Measurements from ENCODE around the gene RTL5.

RTL5 gene

DNA sequence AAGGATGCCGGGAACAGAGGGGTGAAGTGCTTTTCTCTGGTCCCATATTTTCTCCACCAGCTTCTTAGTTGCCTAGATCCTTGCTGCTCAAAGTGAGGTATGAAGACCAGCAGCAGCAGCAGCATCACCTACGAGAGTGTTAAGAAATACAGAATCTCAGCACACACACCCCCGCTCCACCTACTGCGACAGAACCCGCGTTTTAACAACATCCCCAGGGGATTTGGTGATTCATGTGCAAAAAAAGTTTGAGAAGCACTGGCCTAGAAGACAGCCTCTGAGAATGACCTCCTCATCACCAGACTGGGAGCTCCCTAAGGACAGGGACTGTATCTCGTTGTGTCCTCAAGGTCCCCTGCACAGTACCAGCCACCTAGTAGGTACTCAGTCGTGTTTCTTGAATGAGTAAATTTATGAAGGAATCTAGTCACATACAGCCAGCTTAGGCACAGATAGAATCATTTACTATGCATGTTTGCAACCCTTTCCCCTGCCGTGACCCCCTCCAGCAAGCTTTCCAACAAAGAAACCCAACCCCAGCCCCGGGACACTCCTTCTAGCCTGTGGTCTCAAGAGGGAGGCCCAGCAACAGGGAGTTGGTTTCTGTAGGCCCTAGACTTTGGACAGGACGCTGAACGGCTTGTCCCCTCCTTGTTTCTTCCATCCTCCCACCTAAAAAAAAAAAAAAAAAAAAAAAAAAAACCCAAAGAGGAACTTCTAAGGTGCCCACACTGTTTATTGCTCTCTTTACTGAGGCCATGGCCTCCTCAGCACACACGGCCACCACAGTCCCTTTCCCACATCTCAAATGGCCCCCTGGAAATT lies 21.5 kb downstream of the RTL5 start:
- DNase-seq (ENCODE audit: low spot score) (no peak), FAIRE-seq (no peak)

DNA sequence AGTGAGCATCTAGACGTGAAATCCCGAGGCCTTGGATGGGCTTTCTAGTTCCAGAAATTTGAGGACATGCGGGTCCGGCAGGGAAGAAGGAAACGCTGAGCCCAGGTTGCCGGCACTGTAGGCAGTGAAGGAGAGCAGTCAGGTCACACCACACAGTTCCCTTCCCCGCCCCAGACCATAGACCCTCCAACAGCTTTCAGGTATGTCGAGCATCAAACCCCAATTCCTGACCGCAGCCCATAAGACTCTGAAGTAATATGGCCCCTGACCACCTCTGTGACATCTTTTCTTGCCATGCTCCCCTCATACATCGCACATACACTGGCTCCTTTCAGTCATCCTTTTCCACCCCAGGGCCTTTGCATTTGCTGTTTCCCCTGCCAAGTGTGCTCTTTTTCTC lies 23.0 kb downstream of the RTL5 start:
- DNase-seq (ENCODE audit: low spot score) (no peak), FAIRE-seq (no peak)

DNA sequence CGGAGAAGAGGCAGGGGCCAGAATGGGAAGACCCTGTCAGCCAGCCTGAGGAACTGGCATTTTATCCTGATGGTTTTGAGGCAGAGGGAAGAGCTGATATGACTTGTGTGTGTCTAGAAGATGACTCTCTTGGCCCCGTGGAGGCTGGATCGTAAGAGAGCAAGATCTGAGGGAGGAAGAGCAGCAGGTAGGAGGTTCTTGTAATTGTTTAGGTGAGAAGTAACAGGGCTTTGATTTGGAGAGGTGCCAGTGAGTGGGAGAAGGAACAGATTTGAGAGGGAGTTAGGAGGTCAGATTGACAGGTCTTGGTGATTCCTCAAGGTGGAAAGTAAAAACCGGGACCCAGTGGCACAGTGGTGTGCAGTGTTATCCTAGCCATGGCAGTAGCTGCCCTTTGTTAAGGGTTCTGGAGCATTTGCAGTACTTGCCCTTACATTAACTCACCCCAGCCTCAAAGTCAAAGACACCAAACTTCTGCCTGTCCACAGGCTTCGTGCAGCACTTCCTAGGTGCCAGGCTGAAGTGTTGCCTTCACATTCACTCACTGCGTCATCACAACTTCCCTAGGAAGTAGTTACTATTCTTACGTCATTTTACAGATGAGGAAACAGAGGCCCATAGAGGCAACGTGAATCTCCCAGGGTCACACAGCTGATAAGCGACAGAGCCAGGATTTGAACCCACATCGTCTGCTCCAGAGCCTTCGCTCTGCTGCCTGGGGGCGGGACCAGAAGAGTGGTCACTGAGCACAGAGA lies 23.7 kb downstream of the RTL5 start:
- DNase-seq (ENCODE audit: low spot score) (no peak), FAIRE-seq (no peak)

DNA sequence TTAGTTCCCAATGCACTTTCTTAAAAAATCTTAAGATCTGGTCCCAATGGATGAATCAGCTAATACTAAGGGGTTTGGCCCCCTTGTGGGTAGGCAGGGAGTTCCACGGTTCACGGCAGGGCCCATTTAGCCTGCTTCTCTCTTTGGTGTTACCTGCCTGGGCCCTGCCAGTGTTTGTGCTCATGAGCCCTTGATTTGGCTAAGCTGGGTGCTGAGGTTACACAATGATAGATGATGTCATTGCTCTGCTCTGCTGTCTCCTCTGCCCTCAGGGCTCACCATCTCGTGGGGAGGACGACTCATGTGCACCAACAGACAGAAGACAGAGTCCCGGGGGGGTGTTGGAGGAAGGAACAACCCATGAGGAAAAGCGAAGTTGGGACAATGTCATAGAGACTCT lies 24.4 kb downstream of the RTL5 start:
- DNase-seq (ENCODE audit: low spot score) = no peak
- FAIRE-seq = no peak

DNA sequence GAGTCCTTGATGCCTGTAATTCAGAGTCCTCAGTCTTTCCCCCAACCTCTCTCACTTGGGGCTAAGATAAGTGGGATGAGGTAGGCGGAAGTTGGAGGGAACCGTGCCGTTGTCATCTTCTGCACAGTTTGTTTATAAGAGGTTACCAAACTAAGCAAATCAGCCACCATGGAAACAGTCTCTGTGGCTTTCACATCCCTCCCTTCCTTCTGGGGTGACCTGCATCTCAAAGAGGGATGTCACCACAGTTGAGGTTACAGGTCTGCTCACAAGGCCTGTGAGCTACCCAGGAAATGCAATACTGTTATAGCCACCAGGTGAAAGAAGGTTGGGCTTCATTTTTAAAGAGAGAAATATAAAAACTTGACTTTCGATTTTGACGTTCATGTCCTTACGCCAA lies 26.3 kb downstream of the RTL5 start:
- FAIRE-seq = no peak
- no peak for DNase-seq (ENCODE audit: low spot score)

DNA sequence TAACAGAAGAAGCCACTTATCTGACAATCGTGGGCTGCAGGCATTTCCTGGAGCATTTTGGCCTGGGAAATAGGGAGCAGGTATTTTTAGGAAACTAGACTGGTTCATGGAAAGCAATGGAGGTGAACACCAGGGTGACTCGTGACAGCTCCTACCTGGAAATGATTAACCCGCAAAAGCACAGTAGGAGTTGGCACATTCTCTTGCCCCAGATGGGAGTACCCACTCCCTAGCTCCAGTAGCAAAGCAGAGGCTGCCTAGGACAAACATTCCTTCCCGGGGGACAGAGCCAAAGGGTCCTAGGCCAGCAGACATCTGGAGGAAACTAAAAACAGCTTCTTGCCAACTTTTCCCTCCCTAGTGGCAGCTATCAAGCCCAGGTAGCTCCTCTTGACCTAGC lies 29.0 kb downstream of the RTL5 start:
- DNase-seq (ENCODE audit: low spot score) = no peak
- FAIRE-seq = no peak

DNA sequence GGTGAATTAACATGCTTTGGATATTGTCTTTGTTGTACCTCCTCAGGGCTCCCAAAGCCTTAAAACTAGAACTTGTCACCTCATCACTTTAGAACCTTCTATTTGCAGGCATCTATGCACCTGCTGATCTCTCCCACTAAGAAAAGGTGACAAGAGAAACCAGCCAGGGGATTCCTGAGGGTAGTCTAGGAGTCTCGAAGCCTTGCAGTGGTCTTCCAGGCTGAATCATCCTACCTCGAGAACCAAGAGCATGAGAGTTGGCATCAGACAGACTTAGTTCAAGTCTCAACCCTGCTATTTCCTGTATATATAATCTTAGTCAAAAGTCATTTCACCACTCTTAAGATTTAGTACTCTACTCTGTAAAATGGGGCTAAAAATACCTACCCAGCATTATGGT lies 29.6 kb downstream of the RTL5 start:
- DNase-seq (ENCODE audit: low spot score) = no peak
- no peak for FAIRE-seq

DNA sequence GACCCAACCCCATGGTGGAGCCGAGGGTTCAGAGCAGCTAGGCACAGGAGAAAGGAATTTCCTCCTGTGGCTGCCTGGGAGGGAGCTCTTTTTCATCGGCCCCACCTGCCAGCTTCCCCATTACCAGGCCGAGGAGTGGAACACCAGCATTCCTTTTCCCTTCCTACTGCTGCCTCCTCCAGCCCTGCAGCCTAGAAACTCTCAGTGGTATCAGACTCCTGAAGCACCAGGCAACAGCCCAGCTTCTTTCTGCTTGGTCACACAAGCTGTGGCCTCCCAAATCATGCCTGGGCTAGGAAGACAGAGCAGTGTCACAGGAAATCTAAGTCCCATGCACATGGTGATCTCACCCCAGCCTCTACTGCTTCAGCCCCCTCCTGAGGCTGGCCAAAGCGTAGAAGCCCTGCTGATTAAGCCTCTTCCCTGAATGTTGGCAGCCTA lies 30.1 kb downstream of the RTL5 start:
- no peak for FAIRE-seq
- DNase-seq (ENCODE audit: low spot score) = no peak

DNA sequence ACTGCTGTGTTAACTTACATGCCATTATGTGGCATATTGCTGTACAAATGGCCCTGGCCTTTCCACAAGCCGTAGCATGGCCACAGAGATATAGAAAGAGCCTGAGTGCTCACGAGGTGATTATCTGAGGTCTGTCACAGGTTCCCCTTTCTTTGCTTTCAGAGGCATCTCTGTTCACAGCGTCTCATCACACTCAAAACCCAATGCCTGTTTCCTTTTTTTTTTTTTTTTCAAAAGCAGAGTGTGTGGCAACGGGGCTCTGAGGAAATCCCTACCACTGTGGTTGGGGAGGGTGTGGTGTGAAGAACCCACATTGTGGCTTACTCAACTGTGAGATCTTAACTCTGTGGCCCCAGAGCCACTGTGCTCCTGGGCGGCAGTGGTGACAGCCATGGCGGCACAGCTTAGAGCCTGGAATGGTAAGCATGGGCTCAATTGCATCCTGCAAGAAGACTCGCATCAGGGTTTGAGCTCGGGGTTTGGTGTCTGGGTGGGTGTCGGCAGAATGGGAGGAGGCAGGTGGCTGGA lies 30.8 kb downstream of the RTL5 start:
- DNase-seq (ENCODE audit: low spot score) (no peak), FAIRE-seq (no peak)

DNA sequence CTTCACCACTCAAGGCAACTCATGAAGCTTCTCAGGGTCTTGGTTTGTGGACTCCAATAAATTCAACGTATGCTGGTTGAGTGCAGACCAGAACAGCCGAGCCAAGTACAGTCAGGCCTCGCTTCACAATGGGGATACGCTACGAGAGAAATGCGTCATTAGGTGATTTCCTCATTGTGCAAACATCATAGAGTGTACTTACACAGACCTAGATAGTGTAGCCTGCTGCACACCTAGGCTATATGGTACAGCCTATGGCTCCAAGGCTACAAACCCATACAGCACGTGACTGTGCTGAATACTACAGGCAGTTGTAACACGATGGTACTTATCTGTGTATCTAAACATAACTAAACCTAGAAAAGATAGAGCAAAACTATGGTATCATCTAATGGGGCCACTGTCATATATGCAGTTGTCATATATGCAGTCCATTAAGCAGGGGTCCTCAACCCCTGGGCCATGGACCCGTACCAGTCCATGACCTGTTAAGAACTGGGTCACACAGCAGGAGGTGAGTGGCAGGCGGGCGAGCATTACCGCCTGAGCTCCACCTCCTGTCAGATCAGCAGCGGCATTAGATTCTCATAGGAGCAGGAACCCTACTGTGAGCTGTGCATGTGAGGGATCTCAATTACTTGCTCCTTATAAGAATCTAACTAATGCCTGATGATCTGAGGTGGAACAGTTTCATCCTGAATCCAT lies 31.5 kb downstream of the RTL5 start:
- DNase-seq (ENCODE audit: low spot score) (no peak), FAIRE-seq (no peak)

DNA sequence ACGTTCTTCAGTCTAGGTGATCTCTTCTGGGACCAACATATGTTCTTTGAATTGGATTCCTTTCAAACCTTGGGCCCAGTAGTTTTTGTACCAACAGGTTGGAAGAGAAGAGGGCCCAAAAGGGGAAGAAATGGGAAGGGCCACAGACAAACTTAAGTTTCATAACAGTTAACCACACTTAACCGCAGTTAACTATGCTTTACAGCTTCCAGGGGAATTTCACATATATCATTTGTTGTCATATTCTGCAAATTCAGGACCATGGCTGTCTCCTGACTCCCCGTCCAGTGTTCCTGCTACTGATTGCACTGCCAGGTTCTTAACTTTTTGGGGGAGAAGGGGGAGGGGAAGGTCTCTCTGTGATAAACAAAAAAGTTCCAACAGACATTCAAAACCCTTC lies 34.6 kb downstream of the RTL5 start:
- no peak for FAIRE-seq
- no peak for DNase-seq (ENCODE audit: low spot score)

DNA sequence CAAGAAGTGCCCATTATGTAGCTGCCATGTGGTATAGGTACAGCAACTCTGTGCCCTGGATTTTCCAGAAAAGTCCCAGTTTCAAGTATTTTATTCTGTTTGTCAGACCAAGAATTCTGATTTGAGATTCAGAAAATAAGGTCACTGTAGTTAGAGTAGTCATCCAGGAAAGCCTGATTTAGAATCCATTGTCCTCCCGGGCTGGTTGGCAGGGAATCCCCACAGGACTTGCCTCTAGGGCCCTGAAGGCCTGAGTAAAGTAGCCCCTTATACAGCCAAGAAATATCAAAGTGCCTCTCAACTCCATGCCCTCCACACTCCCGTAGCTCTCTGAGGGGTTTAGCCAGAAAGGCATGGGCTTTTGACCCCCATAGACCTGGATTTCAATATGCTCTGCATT lies 36.3 kb downstream of the RTL5 start:
- DNase-seq (ENCODE audit: low spot score) = no peak
- no peak for FAIRE-seq

DNA sequence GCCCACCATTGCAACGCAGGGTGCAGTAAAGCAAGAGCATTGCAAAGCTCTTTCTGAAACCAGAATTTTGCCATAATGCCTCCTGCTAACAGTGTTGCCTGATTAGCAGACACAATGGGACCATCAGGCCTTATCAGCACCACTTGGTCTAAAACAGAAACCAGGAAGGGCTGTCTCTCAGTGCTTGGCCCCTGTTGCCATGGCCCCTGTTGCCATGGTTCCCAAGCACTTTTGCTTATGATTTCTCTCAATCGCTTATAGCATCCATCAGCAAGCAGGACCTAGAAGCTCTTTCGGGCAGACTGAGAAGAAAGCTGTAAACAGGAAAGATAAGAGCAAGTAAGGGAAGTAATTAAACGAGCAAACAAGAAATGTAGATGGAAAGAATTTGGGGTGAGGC lies 36.8 kb downstream of the RTL5 start:
- no peak for FAIRE-seq
- DNase-seq (ENCODE audit: low spot score) = no peak

DNA sequence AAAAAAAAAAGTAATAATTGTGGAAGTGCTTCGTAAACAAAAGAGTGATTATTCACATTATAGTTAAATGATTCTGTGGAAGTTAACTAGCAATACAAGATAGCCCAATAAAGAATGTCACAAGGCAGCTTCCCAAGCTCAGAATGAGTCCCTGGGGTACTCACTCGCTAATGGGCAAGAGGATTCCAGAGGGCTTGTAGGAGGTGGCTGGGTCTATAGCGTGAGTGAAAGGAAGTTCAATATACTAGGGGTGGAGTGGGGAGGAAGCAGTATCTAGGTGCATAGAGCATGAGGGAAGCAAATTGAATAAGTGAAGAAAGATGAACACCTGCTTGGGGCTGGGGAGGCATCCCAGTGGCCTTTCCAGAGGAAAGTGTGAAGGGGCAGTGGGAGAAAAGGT lies 42.5 kb downstream of the RTL5 start:
- DNase-seq (ENCODE audit: low spot score) = no peak
- FAIRE-seq = no peak

DNA sequence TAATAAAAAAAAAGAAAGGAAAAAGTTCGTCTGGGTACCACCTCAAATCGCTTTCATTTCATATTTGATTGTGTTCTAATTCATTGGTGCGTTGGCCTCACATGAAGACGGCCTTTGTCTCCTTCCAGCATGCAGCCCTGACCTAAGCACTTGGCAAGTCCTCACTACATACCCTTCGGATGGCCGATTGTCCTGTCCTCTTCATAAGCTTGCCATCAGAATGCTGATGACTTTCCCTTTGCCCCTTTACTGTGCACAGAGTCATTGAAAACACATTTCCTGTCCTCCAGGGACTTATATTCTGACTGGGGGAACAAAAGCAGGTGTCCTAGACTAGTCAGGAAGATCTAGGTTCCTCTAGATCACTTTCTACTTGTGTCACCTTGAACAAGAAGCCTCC lies 43.0 kb downstream of the RTL5 start:
- no peak for DNase-seq (ENCODE audit: low spot score)
- FAIRE-seq = no peak

DNA sequence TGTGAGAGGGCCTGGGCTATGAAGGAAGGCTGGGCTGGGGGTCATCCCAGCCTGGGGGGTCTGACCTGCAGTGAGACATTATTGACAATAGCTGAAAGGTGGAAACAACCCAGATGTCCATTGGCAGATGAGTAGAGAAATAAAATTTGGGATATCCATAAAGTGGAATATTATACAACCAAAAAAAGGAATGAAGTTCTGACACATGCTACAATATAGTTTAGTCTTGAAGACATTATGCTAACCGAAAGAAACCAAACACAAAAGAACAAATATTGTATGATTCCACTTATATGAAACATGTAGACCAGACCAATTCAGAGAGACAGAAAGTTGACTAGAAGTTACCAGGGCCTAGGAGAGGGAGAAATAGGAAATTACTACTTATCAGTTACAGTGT lies 44.7 kb downstream of the RTL5 start:
- no peak for DNase-seq (ENCODE audit: low spot score)
- no peak for FAIRE-seq

DNA sequence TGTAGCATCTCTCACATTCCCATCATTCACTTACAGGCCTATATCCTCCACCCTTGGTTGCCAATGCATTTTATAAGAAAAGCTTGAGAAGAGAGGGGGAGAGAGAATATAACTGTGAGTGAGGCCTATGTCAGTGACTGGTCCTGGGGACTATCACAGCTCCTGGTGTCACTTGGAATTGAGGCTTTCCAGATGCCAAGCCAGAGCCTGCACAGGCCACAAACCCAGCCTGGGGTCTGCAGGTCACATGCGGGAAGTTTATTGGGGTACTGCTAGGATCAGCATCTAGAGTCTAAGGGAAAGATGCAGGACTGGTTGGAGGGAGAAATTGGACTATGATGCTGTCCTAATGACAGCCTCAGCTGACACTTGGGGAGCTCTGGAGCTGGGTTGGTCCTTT lies 47.6 kb downstream of the RTL5 start:
- DNase-seq (ENCODE audit: low spot score) (no peak), FAIRE-seq (no peak)

DNA sequence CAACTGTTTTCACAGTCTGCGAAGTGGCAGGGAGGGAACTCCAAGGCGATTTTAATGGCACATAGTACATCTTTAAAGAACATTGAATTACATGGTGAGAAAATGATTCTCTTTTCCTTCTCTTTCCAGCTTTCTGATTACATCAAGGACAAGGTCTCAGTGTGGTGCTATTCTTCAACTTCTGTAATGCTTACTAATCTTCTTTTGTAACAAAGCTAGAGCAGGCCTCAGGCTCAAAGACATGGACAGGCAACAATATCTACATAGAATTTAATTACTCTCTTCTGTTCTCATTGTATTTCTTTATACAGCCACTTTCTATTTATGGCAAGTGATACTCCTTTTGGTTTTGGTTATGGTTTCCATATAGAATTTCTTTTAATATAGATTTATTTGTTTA lies 48.4 kb downstream of the RTL5 start:
- DNase-seq (ENCODE audit: low spot score) = no peak
- FAIRE-seq = no peak

DNA sequence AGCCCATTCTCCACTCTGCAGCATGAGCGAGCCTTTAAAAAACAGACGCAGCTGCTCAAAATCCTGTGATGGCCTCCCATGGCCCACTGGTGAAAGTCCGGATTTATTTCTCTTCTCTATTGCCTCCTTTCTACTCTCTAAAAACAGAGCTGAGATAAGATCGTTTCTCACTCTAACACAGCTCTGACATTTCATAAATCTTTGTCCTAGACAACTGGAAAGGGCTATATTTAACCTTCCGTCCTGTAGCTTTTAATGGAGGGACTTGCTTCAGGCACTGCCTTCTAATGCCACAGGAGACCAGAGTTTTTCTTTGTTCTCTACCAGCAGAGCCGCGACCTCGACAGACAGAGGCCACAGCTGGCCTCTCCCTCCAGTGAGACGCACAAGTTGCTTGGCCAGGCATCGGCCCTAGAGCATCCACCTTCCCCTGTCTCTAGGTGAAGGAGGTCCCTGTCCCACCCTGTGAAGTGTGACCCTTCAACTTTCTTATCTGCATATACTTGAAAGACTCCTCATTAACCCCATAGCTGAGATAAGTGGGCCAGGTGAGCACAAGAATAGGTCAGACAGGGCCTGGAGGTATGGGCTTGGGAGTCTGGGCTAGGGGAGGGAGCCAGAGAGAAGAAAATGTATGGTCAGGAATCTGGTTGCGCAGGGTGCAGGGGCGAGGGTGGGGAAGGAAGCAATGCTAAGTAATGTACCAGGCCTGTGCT lies 50.0 kb downstream of the RTL5 start:
- DNase-seq (ENCODE audit: low spot score) (no peak), FAIRE-seq (no peak)

DNA sequence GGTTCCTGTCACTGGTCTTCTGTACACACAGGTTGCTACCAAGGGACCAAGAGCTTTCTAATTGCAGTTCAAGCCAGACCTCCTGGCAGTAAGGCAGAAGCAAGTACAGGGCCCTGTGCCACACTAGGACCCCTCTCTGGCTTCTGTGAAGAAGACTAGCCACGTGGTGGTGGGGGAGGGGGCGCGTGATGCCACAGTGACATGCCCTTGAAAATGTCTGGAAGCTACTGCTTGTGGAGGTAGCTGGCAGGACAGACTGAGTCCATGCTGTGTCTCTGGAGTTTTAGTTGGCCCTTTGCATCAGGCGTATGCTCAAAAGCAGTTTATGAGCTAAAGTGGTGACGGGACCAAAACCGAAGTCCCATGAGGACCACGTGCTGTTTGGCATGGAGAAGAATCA lies 50.9 kb downstream of the RTL5 start:
- DNase-seq (ENCODE audit: low spot score) (no peak), FAIRE-seq (no peak)

DNA sequence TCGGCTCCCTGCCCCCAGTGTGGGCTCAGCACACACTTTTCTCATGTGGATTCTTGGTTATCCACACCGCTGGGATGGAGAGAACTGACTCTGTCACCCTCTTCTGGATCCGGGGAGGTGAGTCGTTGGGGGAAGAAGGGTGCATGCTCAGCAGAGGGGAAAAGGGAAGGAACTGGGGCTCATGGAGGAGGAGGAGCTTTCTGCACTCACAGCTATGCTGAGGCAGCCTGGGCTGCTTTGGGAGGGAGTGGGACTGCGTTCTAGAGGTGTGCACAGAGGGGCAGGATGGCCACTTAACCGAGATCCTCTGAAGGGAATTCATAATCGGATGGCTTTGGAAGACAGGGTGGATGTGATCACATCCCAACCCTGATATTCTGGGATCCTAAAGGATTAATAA lies 51.6 kb downstream of the RTL5 start:
- DNase-seq (ENCODE audit: low spot score) = no peak
- no peak for FAIRE-seq

DNA sequence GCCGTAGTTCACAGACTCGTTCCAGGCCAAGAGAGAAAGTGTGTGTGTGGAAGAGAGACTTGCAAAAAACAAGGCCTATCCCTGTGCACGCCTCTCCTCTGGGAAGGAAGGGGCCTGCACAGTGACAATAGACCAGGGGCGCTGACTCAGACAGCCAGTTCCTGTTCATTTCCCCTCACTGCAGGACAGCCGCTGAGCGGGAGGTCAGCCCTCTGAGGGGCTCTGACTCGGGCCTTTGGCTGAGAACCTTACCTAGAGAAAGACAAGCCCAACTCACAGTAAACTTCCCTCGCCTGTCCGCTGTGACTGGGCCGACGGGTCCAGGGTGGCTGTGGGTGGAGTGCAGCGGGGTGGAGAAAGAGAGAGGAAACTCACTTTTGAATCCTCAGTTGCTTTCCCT lies 52.1 kb downstream of the RTL5 start:
- FAIRE-seq = no peak
- no peak for DNase-seq (ENCODE audit: low spot score)

All from urothelium cell line (cell line).